ENCODE results near the gene MRPS17.

The MRPS17 gene

GRCh38 chr7:55917771-55918170 lies 33.9 kb upstream of the MRPS17 start:
- TF ChIP-seq TSHZ2 (CRISPR knock-in tag; IDR thresholded peaks at IDR 0.05): no peak
- no peak for TF ChIP-seq CSDC2 (CRISPR knock-in tag; IDR thresholded peaks at IDR 0.05)
- TF ChIP-seq ESRRG (CRISPR knock-in tag; IDR thresholded peaks at IDR 0.05): no peak
- no peak for ATAC-seq

GRCh38 chr7:55928006-55928767 lies 23.5 kb upstream of the MRPS17 start:
- no peak for ATAC-seq
- no peak for TF ChIP-seq CREB5 (CRISPR knock-in tag; IDR thresholded peaks at IDR 0.05; ENCODE audit: low read depth)
- TF ChIP-seq ZNF70 (CRISPR knock-in tag; IDR thresholded peaks at IDR 0.05): no peak
- TF ChIP-seq ARNTL (CRISPR knock-in tag; IDR thresholded peaks at IDR 0.05; ENCODE audit: borderline replicate concordance, low read depth): no peak
- no peak for TF ChIP-seq ISL1 (CRISPR knock-in tag; IDR thresholded peaks at IDR 0.05)
- TF ChIP-seq ZNF565 (CRISPR knock-in tag; conservative IDR thresholded peaks at IDR 0.05; ENCODE audit: low read depth): no peak
- no peak for TF ChIP-seq ZFP3 (CRISPR knock-in tag; IDR thresholded peaks at IDR 0.05)
- no peak for TF ChIP-seq PATZ1 (CRISPR knock-in tag; IDR thresholded peaks at IDR 0.05; ENCODE audit: borderline replicate concordance)

GRCh38 chr7:55931421-55932151 lies 20.1 kb upstream of the MRPS17 start:
- TF ChIP-seq OSR1 (CRISPR knock-in tag; IDR thresholded peaks at IDR 0.05) (no peak), ZC3H10 (CRISPR knock-in tag; IDR thresholded peaks at IDR 0.05) (no peak), ISL1 (CRISPR knock-in tag; IDR thresholded peaks at IDR 0.05) (no peak), POU6F1 (CRISPR knock-in tag; IDR thresholded peaks at IDR 0.05; ENCODE audit: borderline replicate concordance, low read depth) (no peak), ZFP30 (CRISPR knock-in tag; IDR thresholded peaks at IDR 0.05) (no peak)
- no peak for ATAC-seq

- no peak for TF ChIP-seq OSR1 (CRISPR knock-in tag; IDR thresholded peaks at IDR 0.05)
- TF ChIP-seq ZFP30 (CRISPR knock-in tag; IDR thresholded peaks at IDR 0.05): no peak
- no peak for TF ChIP-seq ZNF565 (CRISPR knock-in tag; conservative IDR thresholded peaks at IDR 0.05; ENCODE audit: low read depth)
- ATAC-seq: no peak
Observed at GRCh38 chr7:55939514-55940123, 12.1 kb upstream of the MRPS17 start.

GRCh38 chr7:55946545-55946944 lies 5.1 kb upstream of the MRPS17 start:
- no peak for ATAC-seq
- TF ChIP-seq TCF4 (CRISPR knock-in tag; IDR thresholded peaks at IDR 0.05; ENCODE audit: borderline replicate concordance): no peak
- TF ChIP-seq RARB (CRISPR knock-in tag; IDR thresholded peaks at IDR 0.05): no peak
- TF ChIP-seq OSR1 (CRISPR knock-in tag; IDR thresholded peaks at IDR 0.05): no peak
- no peak for TF ChIP-seq ZC3H10 (CRISPR knock-in tag; IDR thresholded peaks at IDR 0.05)
- TF ChIP-seq ZFP3 (CRISPR knock-in tag; IDR thresholded peaks at IDR 0.05): no peak
- no peak for TF ChIP-seq CREB5 (CRISPR knock-in tag; IDR thresholded peaks at IDR 0.05; ENCODE audit: low read depth)
- no peak for TF ChIP-seq ESRRG (CRISPR knock-in tag; IDR thresholded peaks at IDR 0.05)
- no peak for TF ChIP-seq CSRNP3 (CRISPR knock-in tag; IDR thresholded peaks at IDR 0.05)
- no peak for TF ChIP-seq BACH2 (CRISPR knock-in tag; IDR thresholded peaks at IDR 0.05; ENCODE audit: borderline replicate concordance)
- TF ChIP-seq CSDC2 (CRISPR knock-in tag; IDR thresholded peaks at IDR 0.05): no peak
- no peak for TF ChIP-seq ARNTL (CRISPR knock-in tag; IDR thresholded peaks at IDR 0.05; ENCODE audit: borderline replicate concordance, low read depth)
- TF ChIP-seq PATZ1 (CRISPR knock-in tag; IDR thresholded peaks at IDR 0.05; ENCODE audit: borderline replicate concordance): no peak
